ENCODE data around the gene SUFU. TPM values are rescaled to one million over a fixed set of nuclear protein-coding genes. Genes with fewer than 3 reads are reported as not detected.

Gene SUFU
- total and polyA plus RNA-seq, 4 donors = 1.8 to 3.8 (median 2.9) TPM

- Histone ChIP-seq H3K27ac (ENCODE audit: low read depth in 1 of 2, low read length in 2 of 2) (no peak overlapping the region), H3K4me1 (ENCODE audit: control insufficient read depth in 4 of 4, insufficient read depth in 4 of 4, low read length in 3 of 4) (no peaks in the 10 kb centered on the region), H3K27me3 (ENCODE audit: control insufficient read depth in 4 of 4, insufficient read depth in 4 of 4, low read length in 3 of 4) (no peaks in the 10 kb centered on the region), H3K9ac (ENCODE audit: low read depth in 1 of 2, low read length in 2 of 2) (no peak overlapping the region), H3K36me3 (ENCODE audit: control insufficient read depth in 4 of 4, insufficient read depth in 3 of 4, low read depth in 1 of 4, low read length in 3 of 4) (peaks cover 0 to 5% (median 2%) of the 10 kb centered on the region in 4 donors), H3K9me3 (ENCODE audit: control insufficient read depth in 4 of 4, low read length in 3 of 4) (no peaks in the 10 kb centered on the region), H3K4me3 (ENCODE audit: low read depth in 1 of 3, low read length in 3 of 3) (no peak overlapping the region)
- WGBS = 97% methylated on average over 1 of the region's 1 CpG
- no peak for DNase-seq (ENCODE audit: low spot score)
- TF ChIP-seq FOXA1 (IDR thresholded peaks at IDR 0.05) (no peak), ZBTB33 (IDR thresholded peaks at IDR 0.05) (no peak), JUND (IDR thresholded peaks at IDR 0.05) (no peak), GABPA (IDR thresholded peaks at IDR 0.05 in 1 of 2, conservative IDR thresholded peaks at IDR 0.05 in 1 of 2) (no peak), MAX (IDR thresholded peaks at IDR 0.05) (no peak), EGR1 (IDR thresholded peaks at IDR 0.05; ENCODE audit: low read depth in 2 of 2) (no peak)
These were observed 19.1 kb downstream of the SUFU start for GRCh38 chr10:102522874-102523249.

GRCh38 chr10:102523250-102524029, 19.7 kb downstream of the SUFU start:
- Histone ChIP-seq H3K9me3 (ENCODE audit: control insufficient read depth in 4 of 4, low read length in 3 of 4) (no peaks in the 10 kb centered on the region), H3K4me3 (ENCODE audit: low read depth in 1 of 3, low read length in 3 of 3) (no peak overlapping the region), H3K9ac (ENCODE audit: low read depth in 1 of 2, low read length in 2 of 2) (no peak overlapping the region), H3K36me3 (ENCODE audit: control insufficient read depth in 4 of 4, insufficient read depth in 3 of 4, low read depth in 1 of 4, low read length in 3 of 4) (peaks cover under 1 to 5% (median 2%) of the 10 kb centered on the region in 4 donors), H3K4me1 (ENCODE audit: control insufficient read depth in 4 of 4, insufficient read depth in 4 of 4, low read length in 3 of 4) (no peaks in the 10 kb centered on the region), H3K27me3 (ENCODE audit: control insufficient read depth in 4 of 4, insufficient read depth in 4 of 4, low read length in 3 of 4) (no peaks in the 10 kb centered on the region), H3K27ac (ENCODE audit: low read depth in 1 of 2, low read length in 2 of 2) (no peak overlapping the region)
- WGBS = 86% methylated on average over 7 of the region's 7 CpGs
- no peak for TF ChIP-seq HNF4G (IDR thresholded peaks at IDR 0.05)
- TF ChIP-seq FOXA2 (IDR thresholded peaks at IDR 0.05) = no peak
- TF ChIP-seq NR2F2 (IDR thresholded peaks at IDR 0.05) = no peak
- TF ChIP-seq ATF3 (IDR thresholded peaks at IDR 0.05) = no peak
- no peak for TF ChIP-seq CTCF (IDR thresholded peaks at IDR 0.05; ENCODE audit: low read depth, low read length, missing input control)
- no peak for TF ChIP-seq REST (IDR thresholded peaks at IDR 0.05)
- no peak for TF ChIP-seq JUND (IDR thresholded peaks at IDR 0.05)
- TF ChIP-seq HNF4A (conservative IDR thresholded peaks at IDR 0.05) = no peak
- TF ChIP-seq MAX (IDR thresholded peaks at IDR 0.05) = no peak
- TF ChIP-seq SP1 (IDR thresholded peaks at IDR 0.05) = no peak
- no peak for TF ChIP-seq TAF1 (conservative IDR thresholded peaks at IDR 0.05)
- no peak for TF ChIP-seq RAD21 (IDR thresholded peaks at IDR 0.05)
- no peak for TF ChIP-seq FOXA1 (IDR thresholded peaks at IDR 0.05)
- TF ChIP-seq RXRA (IDR thresholded peaks at IDR 0.05) = no peak
- no peak for TF ChIP-seq GABPA (IDR thresholded peaks at IDR 0.05 in 1 of 2, conservative IDR thresholded peaks at IDR 0.05 in 1 of 2)
- no peak for TF ChIP-seq EGR1 (IDR thresholded peaks at IDR 0.05; ENCODE audit: low read depth in 2 of 2)
- no peak for TF ChIP-seq YY1 (IDR thresholded peaks at IDR 0.05)
- no peak for DNase-seq (ENCODE audit: low spot score)
